ENCODE measurements around the gene S100A16. TPM values are rescaled to one million over a fixed set of nuclear protein-coding genes. Genes with fewer than 3 reads are reported as not detected.

Gene S100A16
- total RNA-seq, 1 donor from 2014 or later, result 39.8 TPM

Other genes with a start within 250 kb of the S100A16 start
- 4.1 TPM for gene S100A12, start 237.5 kb downstream of the S100A16 start, total RNA-seq
- gene S100A8, start 222.1 kb downstream of the S100A16 start, total RNA-seq, result 71.3 TPM
- gene S100A7A, start 196.6 kb downstream of the S100A16 start, total RNA-seq, result not detected
- not detected for gene S100A7, start 152.5 kb downstream of the S100A16 start, total RNA-seq
- gene S100A6, start 77.1 kb downstream of the S100A16 start, total RNA-seq, result 418 TPM
- gene S100A5, start 72.2 kb downstream of the S100A16 start, total RNA-seq, result not detected
- 107 TPM for gene S100A4, start 67.3 kb downstream of the S100A16 start, total RNA-seq
- gene S100A3, start 63.9 kb downstream of the S100A16 start, total RNA-seq, result 1.3 TPM
- 5.0 TPM for gene S100A2, start 47.3 kb downstream of the S100A16 start, total RNA-seq
- gene S100A14, start 3.2 kb upstream of the S100A16 start, total RNA-seq, result 3.4 TPM
- gene S100A13, start 14.4 kb upstream of the S100A16 start, total RNA-seq, result 200 TPM
- 1,915 TPM for gene S100A1, start 15.3 kb upstream of the S100A16 start, total RNA-seq
- 90.4 TPM for gene CHTOP, start 20.9 kb upstream of the S100A16 start, total RNA-seq
- gene SNAPIN, start 45.6 kb upstream of the S100A16 start, total RNA-seq, result 62.1 TPM
- 76.5 TPM for gene ILF2, start 57.9 kb upstream of the S100A16 start, total RNA-seq
- gene NPR1, start 65.6 kb upstream of the S100A16 start, total RNA-seq, result 14.9 TPM
- gene INTS3, start 114.9 kb upstream of the S100A16 start, total RNA-seq, result 35.2 TPM
- gene SLC27A3, start 162.3 kb upstream of the S100A16 start, total RNA-seq, result 9.8 TPM

Data from cardiac septum (tissue), 1 donor.